Parathyroid adenoma (tissue), 2 donors: Measurements from ENCODE around the gene PROX2.

ENCODE experiments used
- H2AFZ ChIP-seq: fragments of 300-600 bp; sonication (generic); one replicate; pipeline ENCODE4 v1.7.0; 2017; ENCODE audit warnings: antibody characterized with exemption, mild to moderate bottlenecking
- H3K27ac ChIP-seq: fragments of 300-600 bp; sonication (generic); one replicate; pipeline ENCODE4 v1.7.0; 2017
- H3K27me3 ChIP-seq: fragments of 300-600 bp; sonication (generic); one replicate; pipeline ENCODE4 v1.7.0; 2017; ENCODE audit warnings: low read length; ENCODE audit not compliant: control insufficient read depth, insufficient read depth
- H3K36me3 ChIP-seq: fragments of 300-600 bp; sonication (generic); one replicate; pipeline ENCODE4 v1.7.0; 2017; ENCODE audit warnings: low read length; ENCODE audit not compliant: control insufficient read depth, insufficient read depth
- H3K4me1 ChIP-seq: fragments of 300-600 bp; sonication (generic); one replicate; pipeline ENCODE4 v1.7.0; 2017; ENCODE audit warnings: control low read depth
- H3K4me2 ChIP-seq: fragments of 300-600 bp; sonication (generic); one replicate; pipeline ENCODE4 v1.7.0; 2017; ENCODE audit warnings: low read length
- H3K4me3 ChIP-seq: fragments of 300-600 bp; sonication (generic); one replicate; pipeline ENCODE4 v1.7.0; 2017; ENCODE audit warnings: low read depth, low read length
- H3K79me2 ChIP-seq: fragments of 300-600 bp; sonication (generic); one replicate; pipeline ENCODE4 v1.7.0; 2017; ENCODE audit warnings: control low read depth
- H3K9ac ChIP-seq: fragments of 300-600 bp; sonication (generic); one replicate; pipeline ENCODE4 v1.7.0; 2017; ENCODE audit warnings: mild to moderate bottlenecking
- H3K9me3 ChIP-seq: fragments of 300-600 bp; sonication (generic); one replicate; pipeline ENCODE4 v1.7.0; 2017; ENCODE audit warnings: low read length; ENCODE audit not compliant: control insufficient read depth
- TF ChIP-seq, protein P1 (sequence below): fragments of 300-600 bp; sonication (generic); IDR thresholded peaks from one replicate; pipeline ENCODE4 v1.7.0; 2017; ENCODE audit warnings: antibody characterized with exemption, mild to moderate bottlenecking
- donor health status: primary hyperparathyroidism.

PROX2 gene

GRCh38 chr14:74906925-74907521, 31.1 kb upstream of the PROX2 start:
- peaks cover 4% of the 10 kb centered on the region for H3K4me1 ChIP-seq
- H3K36me3 ChIP-seq = no peaks in the 10 kb centered on the region
- H2AFZ ChIP-seq = no peak overlapping the region
- H3K27ac ChIP-seq = no peak overlapping the region
- H3K4me3 ChIP-seq = no peak overlapping the region
- H3K9me3 ChIP-seq = no peaks in the 10 kb centered on the region
- no peaks in the 10 kb centered on the region for H3K27me3 ChIP-seq
- H3K4me2 ChIP-seq = no peak overlapping the region
- H3K9ac ChIP-seq = no peak overlapping the region
- TF ChIP-seq, protein P1, sequence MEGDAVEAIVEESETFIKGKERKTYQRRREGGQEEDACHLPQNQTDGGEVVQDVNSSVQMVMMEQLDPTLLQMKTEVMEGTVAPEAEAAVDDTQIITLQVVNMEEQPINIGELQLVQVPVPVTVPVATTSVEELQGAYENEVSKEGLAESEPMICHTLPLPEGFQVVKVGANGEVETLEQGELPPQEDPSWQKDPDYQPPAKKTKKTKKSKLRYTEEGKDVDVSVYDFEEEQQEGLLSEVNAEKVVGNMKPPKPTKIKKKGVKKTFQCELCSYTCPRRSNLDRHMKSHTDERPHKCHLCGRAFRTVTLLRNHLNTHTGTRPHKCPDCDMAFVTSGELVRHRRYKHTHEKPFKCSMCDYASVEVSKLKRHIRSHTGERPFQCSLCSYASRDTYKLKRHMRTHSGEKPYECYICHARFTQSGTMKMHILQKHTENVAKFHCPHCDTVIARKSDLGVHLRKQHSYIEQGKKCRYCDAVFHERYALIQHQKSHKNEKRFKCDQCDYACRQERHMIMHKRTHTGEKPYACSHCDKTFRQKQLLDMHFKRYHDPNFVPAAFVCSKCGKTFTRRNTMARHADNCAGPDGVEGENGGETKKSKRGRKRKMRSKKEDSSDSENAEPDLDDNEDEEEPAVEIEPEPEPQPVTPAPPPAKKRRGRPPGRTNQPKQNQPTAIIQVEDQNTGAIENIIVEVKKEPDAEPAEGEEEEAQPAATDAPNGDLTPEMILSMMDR = no peak
- no peaks in the 10 kb centered on the region for H3K79me2 ChIP-seq

- Histone ChIP-seq H3K4me1 (peaks cover 4% of the 10 kb centered on the region), H2AFZ (no peak overlapping the region), H3K9me3 (no peaks in the 10 kb centered on the region), H3K79me2 (no peaks in the 10 kb centered on the region), H3K27ac (peak overlapping the region; percentile 16), H3K4me3 (no peak overlapping the region), H3K4me2 (no peak overlapping the region), H3K9ac (no peak overlapping the region), H3K36me3 (no peaks in the 10 kb centered on the region), H3K27me3 (no peaks in the 10 kb centered on the region)
- TF ChIP-seq, protein P1 = peak; percentile 93
Observed at GRCh38 chr14:74905595-74906142, 29.7 kb upstream of the PROX2 start.

- no peaks in the 10 kb centered on the region for H3K79me2 ChIP-seq
- no peaks in the 10 kb centered on the region for H3K9me3 ChIP-seq
- H3K4me1 ChIP-seq = peaks cover 4% of the 10 kb centered on the region
- no peaks in the 10 kb centered on the region for H3K27me3 ChIP-seq
- H3K4me3 ChIP-seq = no peak overlapping the region
- no peak overlapping the region for H2AFZ ChIP-seq
- H3K4me2 ChIP-seq = no peak overlapping the region
- H3K9ac ChIP-seq = no peak overlapping the region
- H3K36me3 ChIP-seq = no peaks in the 10 kb centered on the region
- TF ChIP-seq, protein P1 = no peak
- no peak overlapping the region for H3K27ac ChIP-seq
Observed at GRCh38 chr14:74904635-74905503, 28.9 kb upstream of the PROX2 start.

- Histone ChIP-seq H3K9ac (no peak overlapping the region), H3K27me3 (no peaks in the 10 kb centered on the region), H3K36me3 (no peaks in the 10 kb centered on the region), H3K4me1 (peaks cover 4% of the 10 kb centered on the region), H3K9me3 (no peaks in the 10 kb centered on the region), H3K27ac (no peak overlapping the region), H3K4me2 (no peak overlapping the region), H2AFZ (no peak overlapping the region), H3K4me3 (no peak overlapping the region), H3K79me2 (no peaks in the 10 kb centered on the region)
- TF ChIP-seq, protein P1 = no peak
Observed at GRCh38 chr14:74902941-74903705, 27.2 kb upstream of the PROX2 start.
